Peyer's patch (tissue), 4 donors: ENCODE results near the gene HPS1. TPM values are rescaled to one million over a fixed set of nuclear protein-coding genes. Genes with fewer than 3 reads are reported as not detected.

Experiments used
- DNase-seq, 3 donors: peaks; one replicate each; pipeline ENCODE4 v3.0.0-alpha.2; 2017 to 2019
- H3K27ac ChIP-seq, 4 donors: fragments of 200-600 bp; sonication (generic); one replicate each; pipeline ENCODE4 v1.5.1; 2016 to 2019
- H3K27me3 ChIP-seq, 2 donors: fragments of 200-600 bp; sonication (generic); one replicate each; pipeline ENCODE4 v1.5.1; 2019
- H3K36me3 ChIP-seq, 3 donors: fragments of 200-600 bp; sonication (generic); one replicate each; pipeline ENCODE4 v1.5.1; 2016 to 2019
- H3K4me1 ChIP-seq, 4 donors: fragments of 200-600 bp; sonication (generic); one replicate each; pipeline ENCODE4 v1.5.1; 2016 to 2019
- H3K4me3 ChIP-seq, 4 donors: fragments of 200-600 bp; sonication (generic); 1 replicate in 3 of 4; 2 replicates in 1 of 4; pipeline ENCODE4 v1.5.1; 2016 to 2019; ENCODE audit warnings: mild to moderate bottlenecking in 1 of 4
- H3K9me3 ChIP-seq, 4 donors: fragments of 200-600 bp; sonication (generic); one replicate each; pipeline ENCODE4 v1.5.1; 2016 to 2019; ENCODE audit warnings: mild to moderate bottlenecking in 1 of 4
- POLR2A ChIP-seq, 2 donors: fragments of 450-650 bp; IDR thresholded peaks; one replicate each; pipeline ENCODE4 v1.5.1; 2017; ENCODE audit warnings: antibody characterized with exemption in 2 of 2, mild to moderate bottlenecking in 2 of 2, moderate library complexity in 2 of 2
- total RNA-seq, 4 donors: library from RNA; depleted of rRNA; stranded (reverse); fragments of >200 nt; gene quantifications; one replicate each; pipeline ENCODE4 v1.1.0, GENCODE V29; 2016
- TF ChIP-seq, protein P1 (sequence below), 6 experiments: fragments of 450-650 bp in 4 of 6; fragments of 200-600 bp in 2 of 6; sonication (generic) in 1 of 6; IDR thresholded peaks; one replicate each; pipeline ENCODE4 v1.5.1; 2017 to 2019; ENCODE audit warnings: antibody characterized with exemption in 6 of 6, mild to moderate bottlenecking in 3 of 6, moderate library complexity in 1 of 6

Gene HPS1
- total RNA-seq, 4 donors from 2014 or later: 109 to 221 (median 136) TPM

DNA sequence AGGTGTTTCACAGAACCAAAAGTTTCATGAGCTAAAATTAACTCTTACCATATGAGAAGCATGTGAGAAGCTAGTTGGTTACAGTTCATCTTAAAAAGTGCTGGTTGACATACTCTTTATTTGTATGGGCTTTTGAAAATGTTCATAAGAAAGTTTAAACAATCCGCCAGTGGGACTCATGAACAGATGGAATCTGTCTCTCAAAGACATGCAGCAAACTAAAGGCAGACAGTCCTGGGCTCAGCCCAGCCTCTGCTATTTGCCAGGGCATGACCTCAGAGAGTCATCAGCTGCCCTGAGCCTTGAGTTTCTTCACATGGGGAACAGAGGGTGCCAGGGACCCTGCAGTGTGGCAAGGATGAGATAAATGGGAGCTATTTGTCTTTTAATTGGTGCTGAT, 35.0 kb downstream of the HPS1 start:
- no peak for DNase-seq
- Histone ChIP-seq H3K9me3 (no peaks in the 10 kb centered on the region), H3K27ac (no peak overlapping the region), H3K4me1 (peaks cover 0 to 6% (median 3%) of the 10 kb centered on the region in 4 donors), H3K27me3 (no peaks in the 10 kb centered on the region), H3K4me3 (no peak overlapping the region), H3K36me3 (peaks cover 0 to 3% (median 0%) of the 10 kb centered on the region in 3 donors)
- TF ChIP-seq POLR2A (IDR thresholded peaks at IDR 0.05): no peak
- TF ChIP-seq, protein P1, sequence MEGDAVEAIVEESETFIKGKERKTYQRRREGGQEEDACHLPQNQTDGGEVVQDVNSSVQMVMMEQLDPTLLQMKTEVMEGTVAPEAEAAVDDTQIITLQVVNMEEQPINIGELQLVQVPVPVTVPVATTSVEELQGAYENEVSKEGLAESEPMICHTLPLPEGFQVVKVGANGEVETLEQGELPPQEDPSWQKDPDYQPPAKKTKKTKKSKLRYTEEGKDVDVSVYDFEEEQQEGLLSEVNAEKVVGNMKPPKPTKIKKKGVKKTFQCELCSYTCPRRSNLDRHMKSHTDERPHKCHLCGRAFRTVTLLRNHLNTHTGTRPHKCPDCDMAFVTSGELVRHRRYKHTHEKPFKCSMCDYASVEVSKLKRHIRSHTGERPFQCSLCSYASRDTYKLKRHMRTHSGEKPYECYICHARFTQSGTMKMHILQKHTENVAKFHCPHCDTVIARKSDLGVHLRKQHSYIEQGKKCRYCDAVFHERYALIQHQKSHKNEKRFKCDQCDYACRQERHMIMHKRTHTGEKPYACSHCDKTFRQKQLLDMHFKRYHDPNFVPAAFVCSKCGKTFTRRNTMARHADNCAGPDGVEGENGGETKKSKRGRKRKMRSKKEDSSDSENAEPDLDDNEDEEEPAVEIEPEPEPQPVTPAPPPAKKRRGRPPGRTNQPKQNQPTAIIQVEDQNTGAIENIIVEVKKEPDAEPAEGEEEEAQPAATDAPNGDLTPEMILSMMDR (IDR thresholded peaks at IDR 0.05): no peak

DNA sequence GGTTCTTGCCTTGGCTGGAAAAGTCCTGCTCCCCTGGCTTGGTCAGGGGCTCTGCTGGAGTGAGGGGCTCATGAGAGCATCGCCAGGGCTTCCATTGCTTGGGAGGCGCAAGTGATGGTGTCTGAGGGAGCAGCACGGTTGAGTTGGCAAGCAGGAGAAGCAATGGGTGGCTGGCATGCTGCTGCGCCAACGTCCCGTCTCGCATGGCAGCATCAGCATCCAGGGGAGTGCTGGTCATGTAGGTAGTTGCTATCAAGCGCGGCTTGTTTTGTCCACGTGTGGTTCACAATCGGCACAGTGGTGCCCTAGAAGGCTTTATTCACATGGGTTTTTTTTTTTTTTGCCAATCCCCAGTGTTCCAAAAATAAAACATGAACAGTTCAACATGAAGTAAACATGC, 35.6 kb downstream of the HPS1 start:
- no peaks in the 10 kb centered on the region for H3K36me3 ChIP-seq
- H3K27ac ChIP-seq: no peak overlapping the region
- peaks cover 0 to 6% (median 3%) of the 10 kb centered on the region in 4 donors for H3K4me1 ChIP-seq
- no peaks in the 10 kb centered on the region for H3K9me3 ChIP-seq
- TF ChIP-seq, protein P1 (IDR thresholded peaks at IDR 0.05): no peak
- TF ChIP-seq POLR2A (IDR thresholded peaks at IDR 0.05): no peak
- DNase-seq: no peak
- H3K4me3 ChIP-seq: no peak overlapping the region
- H3K27me3 ChIP-seq: no peaks in the 10 kb centered on the region

DNA sequence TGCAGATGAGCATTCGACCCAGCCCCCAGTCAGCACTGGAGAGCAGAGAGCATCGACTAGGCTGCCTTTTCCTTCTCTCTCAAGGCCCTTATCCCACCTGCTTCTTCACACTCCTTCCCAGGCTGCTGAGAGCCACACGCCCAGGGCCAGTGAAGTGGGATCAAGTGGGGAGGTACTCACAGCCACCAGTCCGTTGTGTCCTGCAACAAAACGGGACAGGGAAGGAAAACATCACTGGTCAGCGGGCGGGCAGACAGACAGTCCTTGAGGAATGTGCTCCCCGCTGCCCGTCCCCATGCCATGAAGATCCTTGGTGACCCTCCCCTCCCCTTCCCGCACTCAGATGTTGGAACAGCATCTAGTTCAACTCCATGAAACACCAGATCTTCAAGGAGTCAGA, 36.0 kb downstream of the HPS1 start:
- H3K9me3 ChIP-seq: no peaks in the 10 kb centered on the region
- no peak for DNase-seq
- H3K4me3 ChIP-seq: no peak overlapping the region
- H3K4me1 ChIP-seq: peaks cover 0 to 6% (median 3%) of the 10 kb centered on the region in 4 donors
- no peak overlapping the region for H3K27ac ChIP-seq
- TF ChIP-seq POLR2A (IDR thresholded peaks at IDR 0.05): no peak
- TF ChIP-seq, protein P1 (IDR thresholded peaks at IDR 0.05): no peak
- H3K36me3 ChIP-seq: no peaks in the 10 kb centered on the region
- H3K27me3 ChIP-seq: no peaks in the 10 kb centered on the region

DNA sequence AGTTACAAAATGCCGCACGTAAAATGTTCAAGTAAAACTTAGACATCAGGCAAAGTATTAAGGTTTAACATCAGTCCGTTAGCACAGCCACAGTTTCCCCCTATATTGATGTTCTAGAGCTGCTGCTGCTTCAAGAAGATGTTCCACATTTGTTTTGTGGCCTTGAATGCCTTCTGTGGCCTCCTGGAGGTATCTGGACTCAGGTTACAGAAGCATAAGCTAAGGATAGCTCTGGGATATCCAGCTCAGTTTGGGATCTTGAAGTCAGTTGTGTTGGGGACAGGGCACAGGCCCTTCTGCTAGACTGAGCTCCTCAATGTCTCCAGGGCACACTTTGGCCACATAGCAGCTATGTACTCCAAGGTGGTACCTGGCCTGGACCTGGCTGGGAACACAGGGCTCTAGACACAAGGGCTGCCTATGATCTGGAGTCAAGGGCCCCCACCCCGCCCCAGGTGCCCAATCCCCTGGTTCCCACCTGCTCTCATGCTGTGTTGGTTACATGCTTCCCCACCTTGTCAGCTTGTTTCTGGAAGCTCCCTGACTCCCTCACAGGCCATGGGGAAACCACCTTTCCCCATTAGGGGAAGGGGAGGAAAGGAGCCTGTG, 36.5 kb downstream of the HPS1 start:
- Histone ChIP-seq H3K9me3 (no peaks in the 10 kb centered on the region), H3K36me3 (no peaks in the 10 kb centered on the region), H3K27me3 (no peaks in the 10 kb centered on the region), H3K4me1 (peaks cover 0 to 4% (median under 1%) of the 10 kb centered on the region in 4 donors), H3K27ac (no peak overlapping the region), H3K4me3 (no peak overlapping the region)
- no peak for TF ChIP-seq POLR2A (IDR thresholded peaks at IDR 0.05)
- TF ChIP-seq, protein P1 (IDR thresholded peaks at IDR 0.05): no peak
- DNase-seq: no peak

DNA sequence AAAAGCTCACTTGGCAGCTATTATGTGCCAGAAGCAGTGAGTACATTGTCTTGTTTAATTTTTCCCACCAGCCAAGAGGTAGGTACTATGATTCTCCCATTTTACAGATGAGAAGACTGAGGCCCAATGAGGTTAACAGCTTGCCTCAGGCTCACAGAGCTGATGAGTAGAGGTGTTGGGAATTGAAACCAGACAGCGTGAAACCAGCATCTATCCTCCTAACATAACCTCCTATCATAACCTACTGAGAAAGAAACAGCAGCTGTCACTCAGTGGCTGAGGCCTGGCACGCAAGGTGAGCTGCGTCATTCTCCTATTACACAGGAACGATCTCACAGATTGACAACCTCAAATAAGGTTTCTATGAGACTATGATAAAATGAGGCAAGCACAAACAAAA, 37.9 kb downstream of the HPS1 start:
- H3K27me3 ChIP-seq: no peaks in the 10 kb centered on the region
- no peaks in the 10 kb centered on the region for H3K4me1 ChIP-seq
- DNase-seq: no peak
- H3K27ac ChIP-seq: no peak overlapping the region
- H3K36me3 ChIP-seq: no peaks in the 10 kb centered on the region
- no peak overlapping the region for H3K4me3 ChIP-seq
- TF ChIP-seq, protein P1 (IDR thresholded peaks at IDR 0.05): no peak
- TF ChIP-seq POLR2A (IDR thresholded peaks at IDR 0.05): no peak
- H3K9me3 ChIP-seq: no peaks in the 10 kb centered on the region
